ENCODE data around the gene MAP1LC3A.

MAP1LC3A gene

GRCh38 chr20:34571753-34572152 lies 13.2 kb downstream of the MAP1LC3A start:
- H3F3A ChIP-seq (ENCODE audit: insufficient read depth), result no peaks in the 10 kb centered on the region
- H3K9me3 ChIP-seq (ENCODE audit: insufficient read depth, low read length), result no peaks in the 10 kb centered on the region
- no peak overlapping the region for H3K27ac ChIP-seq (ENCODE audit: low read depth, low read length)

GRCh38 chr20:34573541-34574300 lies 15.2 kb downstream of the MAP1LC3A start:
- Histone ChIP-seq H3K36me3 (ENCODE audit: low read length) (no peaks in the 10 kb centered on the region), H3K27ac (ENCODE audit: low read depth, low read length) (no peak overlapping the region), H2AFZ (ENCODE audit: low read depth, low read length, severe bottlenecking) (no peak overlapping the region), H3F3A (ENCODE audit: insufficient read depth) (no peaks in the 10 kb centered on the region), H4K20me1 (ENCODE audit: low read depth, low read length) (no peaks in the 10 kb centered on the region), H3K9me2 (replicated peaks; ENCODE audit: insufficient read depth, low read length) (no peaks in the 10 kb centered on the region), H3K4me2 (ENCODE audit: low read depth, low read length, poor library complexity, severe bottlenecking) (no peak overlapping the region), H3K79me2 (ENCODE audit: insufficient read depth, low read length) (no peaks in the 10 kb centered on the region), H3K9me3 (ENCODE audit: insufficient read depth, low read length) (no peaks in the 10 kb centered on the region), H3K4me3 (ENCODE audit: insufficient read depth, low read length, poor library complexity, severe bottlenecking) (no peak overlapping the region), H3K9ac (ENCODE audit: low read length) (no peak overlapping the region), H3K27me3 (ENCODE audit: low read length) (no peaks in the 10 kb centered on the region)
- TF ChIP-seq EZH2phosphoT487 (conservative IDR thresholded peaks at IDR 0.05; ENCODE audit: low read length) (no peak), CTCF (IDR thresholded peaks at IDR 0.05; ENCODE audit: insufficient read depth, low read length, poor library complexity, severe bottlenecking) (no peak)

More at GRCh38 chr20:34571753-34572152, 13.2 kb downstream of the MAP1LC3A start:
- no peak overlapping the region for H3K4me2 ChIP-seq (ENCODE audit: low read depth, low read length, poor library complexity, severe bottlenecking)
- no peaks in the 10 kb centered on the region for H3K79me2 ChIP-seq (ENCODE audit: insufficient read depth, low read length)
- no peaks in the 10 kb centered on the region for H4K20me1 ChIP-seq (ENCODE audit: low read depth, low read length)
- H3K27me3 ChIP-seq (ENCODE audit: low read length), result no peaks in the 10 kb centered on the region
- H3K9ac ChIP-seq (ENCODE audit: low read length), result no peak overlapping the region
- no peaks in the 10 kb centered on the region for H3K9me2 ChIP-seq (replicated peaks; ENCODE audit: insufficient read depth, low read length)
- no peak overlapping the region for H2AFZ ChIP-seq (ENCODE audit: low read depth, low read length, severe bottlenecking)
- TF ChIP-seq EZH2phosphoT487 (conservative IDR thresholded peaks at IDR 0.05; ENCODE audit: low read length) (no peak), CTCF (IDR thresholded peaks at IDR 0.05; ENCODE audit: insufficient read depth, low read length, poor library complexity, severe bottlenecking) (no peak)
- H3K4me3 ChIP-seq (ENCODE audit: insufficient read depth, low read length, poor library complexity, severe bottlenecking), result no peak overlapping the region
- no peaks in the 10 kb centered on the region for H3K36me3 ChIP-seq (ENCODE audit: low read length)

GRCh38 chr20:34574426-34574825 lies 15.9 kb downstream of the MAP1LC3A start:
- H3K4me3 ChIP-seq (ENCODE audit: insufficient read depth, low read length, poor library complexity, severe bottlenecking), result no peak overlapping the region
- H4K20me1 ChIP-seq (ENCODE audit: low read depth, low read length), result no peaks in the 10 kb centered on the region
- no peak overlapping the region for H2AFZ ChIP-seq (ENCODE audit: low read depth, low read length, severe bottlenecking)
- no peaks in the 10 kb centered on the region for H3K79me2 ChIP-seq (ENCODE audit: insufficient read depth, low read length)
- H3K9me3 ChIP-seq (ENCODE audit: insufficient read depth, low read length), result no peaks in the 10 kb centered on the region
- no peak overlapping the region for H3K4me2 ChIP-seq (ENCODE audit: low read depth, low read length, poor library complexity, severe bottlenecking)
- no peaks in the 10 kb centered on the region for H3K27me3 ChIP-seq (ENCODE audit: low read length)
- H3K9ac ChIP-seq (ENCODE audit: low read length), result no peak overlapping the region
- TF ChIP-seq CTCF (IDR thresholded peaks at IDR 0.05; ENCODE audit: insufficient read depth, low read length, poor library complexity, severe bottlenecking), result no peak
- no peak for TF ChIP-seq EZH2phosphoT487 (conservative IDR thresholded peaks at IDR 0.05; ENCODE audit: low read length)
- H3K36me3 ChIP-seq (ENCODE audit: low read length), result no peaks in the 10 kb centered on the region
- no peaks in the 10 kb centered on the region for H3F3A ChIP-seq (ENCODE audit: insufficient read depth)
- no peak overlapping the region for H3K27ac ChIP-seq (ENCODE audit: low read depth, low read length)
- no peaks in the 10 kb centered on the region for H3K9me2 ChIP-seq (replicated peaks; ENCODE audit: insufficient read depth, low read length)

Data from SU-DHL-6 (cell line).